Astrocyte (in vitro differentiated cells and primary cell): Measurements from ENCODE around the gene ZHX3.

ENCODE experiments used
- EZH2 ChIP-seq: IDR thresholded peaks from 2 replicates; pipeline ENCODE4 v1.6.1; 2012; ENCODE audit warnings: mild to moderate bottlenecking, low read length, inconsistent platforms; ENCODE audit not compliant: insufficient read depth
- TF ChIP-seq, protein P1 (sequence below): IDR thresholded peaks from 2 replicates; pipeline ENCODE4 v1.5.1; 2011; ENCODE audit warnings: low read depth, mild to moderate bottlenecking, inconsistent platforms, low read length, moderate library complexity; ENCODE audit not compliant: insufficient read depth

DNA sequence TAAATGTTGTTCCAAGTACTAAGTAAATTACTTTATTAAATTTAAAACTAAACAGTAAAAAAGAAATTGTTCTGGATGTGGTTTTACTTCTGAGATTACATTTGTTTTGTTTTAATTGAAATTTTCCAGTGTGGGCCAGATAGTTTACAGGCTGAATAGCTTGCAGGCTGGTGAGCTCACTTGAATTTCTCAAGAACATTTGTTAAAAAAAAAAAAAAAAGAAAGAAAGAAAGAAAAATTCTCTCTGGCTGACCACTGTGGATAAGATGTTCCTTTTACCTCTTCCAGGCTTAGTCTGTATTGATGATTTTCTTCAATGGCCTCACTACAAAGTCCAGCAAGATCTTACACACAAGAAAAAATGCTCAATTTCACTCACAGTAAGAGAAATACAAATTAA lies 94.8 kb downstream of the ZHX3 start:
- TF ChIP-seq, protein P1, sequence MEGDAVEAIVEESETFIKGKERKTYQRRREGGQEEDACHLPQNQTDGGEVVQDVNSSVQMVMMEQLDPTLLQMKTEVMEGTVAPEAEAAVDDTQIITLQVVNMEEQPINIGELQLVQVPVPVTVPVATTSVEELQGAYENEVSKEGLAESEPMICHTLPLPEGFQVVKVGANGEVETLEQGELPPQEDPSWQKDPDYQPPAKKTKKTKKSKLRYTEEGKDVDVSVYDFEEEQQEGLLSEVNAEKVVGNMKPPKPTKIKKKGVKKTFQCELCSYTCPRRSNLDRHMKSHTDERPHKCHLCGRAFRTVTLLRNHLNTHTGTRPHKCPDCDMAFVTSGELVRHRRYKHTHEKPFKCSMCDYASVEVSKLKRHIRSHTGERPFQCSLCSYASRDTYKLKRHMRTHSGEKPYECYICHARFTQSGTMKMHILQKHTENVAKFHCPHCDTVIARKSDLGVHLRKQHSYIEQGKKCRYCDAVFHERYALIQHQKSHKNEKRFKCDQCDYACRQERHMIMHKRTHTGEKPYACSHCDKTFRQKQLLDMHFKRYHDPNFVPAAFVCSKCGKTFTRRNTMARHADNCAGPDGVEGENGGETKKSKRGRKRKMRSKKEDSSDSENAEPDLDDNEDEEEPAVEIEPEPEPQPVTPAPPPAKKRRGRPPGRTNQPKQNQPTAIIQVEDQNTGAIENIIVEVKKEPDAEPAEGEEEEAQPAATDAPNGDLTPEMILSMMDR, result no peak
- no peak for TF ChIP-seq EZH2
